Stimulated activated CD4-positive, alpha-beta T cell treated with anti-CD3 and anti-CD28 coated beads, Interleukin-4, amount 100 ng/mL, for 4 hours (primary cell): ENCODE measurements around the gene GRIA1.

Experiments used
- DNase-seq, 2 experiments: peaks; one replicate each; pipeline ENCODE4 v3.0.0-alpha.2; 2020

Gene GRIA1

GRCh38 chr5:153745778-153746395 is 255.4 kb downstream of the GRIA1 start:
- no peak for DNase-seq

- no peak for DNase-seq
Observed at GRCh38 chr5:153746440-153746839, 256.0 kb downstream of the GRIA1 start.

- no peak for DNase-seq
Observed at GRCh38 chr5:153748823-153749222, 258.4 kb downstream of the GRIA1 start.

GRCh38 chr5:153749960-153750359 is 259.5 kb downstream of the GRIA1 start:
- DNase-seq, result no peak

- DNase-seq, result no peak
Observed at GRCh38 chr5:153751251-153751650, 260.8 kb downstream of the GRIA1 start.

- no peak for DNase-seq
Observed at GRCh38 chr5:153752890-153753289, 262.4 kb downstream of the GRIA1 start.

GRCh38 chr5:153753645-153754432 is 263.4 kb downstream of the GRIA1 start:
- DNase-seq, result no peak

- DNase-seq, result no peak
Observed at GRCh38 chr5:153755913-153756500, 265.5 kb downstream of the GRIA1 start.

- no peak for DNase-seq
Observed at GRCh38 chr5:153756540-153756939, 266.1 kb downstream of the GRIA1 start.

- no peak for DNase-seq
Observed at GRCh38 chr5:153765987-153766386, 275.5 kb downstream of the GRIA1 start.

- DNase-seq, result no peak
Observed at GRCh38 chr5:153767221-153768188, 277.0 kb downstream of the GRIA1 start.

- no peak for DNase-seq
Observed at GRCh38 chr5:153770066-153770465, 279.6 kb downstream of the GRIA1 start.

GRCh38 chr5:153774686-153775085 is 284.2 kb downstream of the GRIA1 start:
- DNase-seq, result no peak

GRCh38 chr5:153775923-153776322 is 285.5 kb downstream of the GRIA1 start:
- no peak for DNase-seq

GRCh38 chr5:153777681-153778581 is 287.5 kb downstream of the GRIA1 start:
- no peak for DNase-seq

GRCh38 chr5:153779836-153780235 is 289.4 kb downstream of the GRIA1 start:
- no peak for DNase-seq

GRCh38 chr5:153780876-153781705 is 290.6 kb downstream of the GRIA1 start:
- DNase-seq, result no peak

- DNase-seq, result no peak
Observed at GRCh38 chr5:153782589-153783361, 292.3 kb downstream of the GRIA1 start.

GRCh38 chr5:153783362-153783658 is 292.8 kb downstream of the GRIA1 start:
- DNase-seq, result no peak

GRCh38 chr5:153784277-153784676 is 293.8 kb downstream of the GRIA1 start:
- no peak for DNase-seq
